HG03135 (cell line): ENCODE data around the gene KAT6B.
"Not testable (repeated sequence)": the region's sequence is repeated elsewhere in the genome, so short reads cannot be mapped to it uniquely, and the experiment has no call there.

ENCODE experiments used
- ATAC-seq: cut with Tn5 transposase; IDR thresholded peaks from one replicate; pipeline ENCODE4 v1.9.1; 2021; ENCODE audit warnings: mild to moderate bottlenecking, moderate library complexity; ENCODE audit not compliant: unreplicated experiment

The KAT6B gene

DNA sequence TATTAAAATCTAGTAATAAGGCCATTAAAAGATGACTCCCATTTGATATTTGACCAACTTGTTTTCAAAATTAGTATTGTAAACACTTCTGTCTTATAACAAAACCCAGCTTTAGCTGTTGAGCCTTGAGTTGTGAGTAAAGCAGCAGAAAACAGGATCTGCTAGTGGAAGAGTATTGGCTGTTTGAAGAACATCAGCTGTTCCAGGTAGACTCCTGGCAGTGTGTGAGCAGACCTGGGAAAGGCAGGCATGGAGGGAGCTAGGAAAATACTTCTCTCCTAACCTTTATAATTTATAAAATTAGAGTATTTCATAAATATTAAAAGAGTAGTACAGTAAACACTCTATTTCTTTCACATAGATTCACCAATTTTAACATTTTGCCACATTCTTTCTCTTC, 29.0 kb downstream of the KAT6B start:
- ATAC-seq, result no peak

DNA sequence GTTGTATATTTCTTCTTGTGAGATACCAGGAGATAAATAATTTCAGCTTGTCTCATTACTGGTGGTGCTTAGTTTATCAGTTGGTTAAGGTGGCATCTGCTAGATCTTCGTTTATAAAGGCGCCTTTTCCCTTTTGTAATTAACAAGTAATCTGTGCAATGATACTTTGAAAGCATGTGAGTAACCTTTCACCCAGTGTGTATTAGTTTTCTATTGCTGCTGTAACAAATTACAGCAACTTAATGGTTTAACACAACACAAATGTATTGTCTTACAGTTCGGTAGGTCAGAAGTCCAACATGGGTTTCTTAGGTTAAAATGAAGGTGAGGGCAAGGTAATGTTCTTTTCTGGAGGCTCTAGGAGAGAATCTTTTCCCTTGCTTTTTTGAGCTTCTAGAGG, 30.5 kb downstream of the KAT6B start:
- ATAC-seq, result no peak

DNA sequence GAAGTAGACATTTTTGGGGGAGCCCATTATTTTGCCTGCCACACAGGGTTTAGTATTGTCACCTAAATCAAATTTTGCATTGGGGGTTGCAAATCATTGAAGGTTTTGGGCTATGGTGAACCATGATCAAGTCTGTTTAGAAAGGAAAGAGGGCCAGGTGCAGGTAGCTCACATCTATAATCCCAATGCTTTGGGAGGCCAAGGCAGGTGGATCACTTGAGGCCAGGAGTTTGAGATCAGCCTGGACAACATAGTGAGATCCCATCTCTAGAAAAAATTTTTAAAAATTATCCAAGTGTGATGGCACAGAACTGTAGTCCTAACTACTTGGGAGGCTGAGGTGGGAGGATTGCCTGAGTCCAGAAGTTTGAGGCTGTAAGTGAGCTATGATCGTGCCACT, 31.2 kb downstream of the KAT6B start:
- ATAC-seq, result no peak

GRCh38 chr10:74859546-74859945, 33.1 kb downstream of the KAT6B start:
- ATAC-seq, result no peak

- ATAC-seq, result no peak
Measured at GRCh38 chr10:74862625-74863024, 36.2 kb downstream of the KAT6B start.

GRCh38 chr10:74863551-74863950, 37.2 kb downstream of the KAT6B start:
- ATAC-seq, result no peak

DNA sequence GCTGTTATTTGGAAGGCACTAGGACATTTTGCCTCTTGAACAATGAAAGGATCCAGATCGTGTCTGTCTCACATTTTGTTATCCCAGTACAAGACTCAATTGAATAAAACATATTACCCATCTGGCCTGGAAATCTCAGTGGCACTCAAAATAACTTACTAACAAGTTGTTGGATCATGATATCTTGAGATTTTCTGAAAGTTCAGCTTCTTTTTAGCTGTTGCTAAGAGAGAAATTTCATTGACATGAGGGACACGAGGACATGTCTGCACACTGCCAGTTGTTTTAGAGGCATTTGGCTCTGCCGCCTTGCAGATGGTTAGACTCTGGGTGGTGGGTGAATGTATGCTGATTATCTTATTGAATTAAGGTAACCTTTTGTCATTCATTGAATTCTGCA, 41.0 kb downstream of the KAT6B start:
- no peak for ATAC-seq

- no peak for ATAC-seq
Measured at GRCh38 chr10:74868392-74868977, 42.1 kb downstream of the KAT6B start.

GRCh38 chr10:74869635-74870034, 43.2 kb downstream of the KAT6B start:
- no peak for ATAC-seq

GRCh38 chr10:74870191-74870590, 43.8 kb downstream of the KAT6B start:
- ATAC-seq, result no peak

DNA sequence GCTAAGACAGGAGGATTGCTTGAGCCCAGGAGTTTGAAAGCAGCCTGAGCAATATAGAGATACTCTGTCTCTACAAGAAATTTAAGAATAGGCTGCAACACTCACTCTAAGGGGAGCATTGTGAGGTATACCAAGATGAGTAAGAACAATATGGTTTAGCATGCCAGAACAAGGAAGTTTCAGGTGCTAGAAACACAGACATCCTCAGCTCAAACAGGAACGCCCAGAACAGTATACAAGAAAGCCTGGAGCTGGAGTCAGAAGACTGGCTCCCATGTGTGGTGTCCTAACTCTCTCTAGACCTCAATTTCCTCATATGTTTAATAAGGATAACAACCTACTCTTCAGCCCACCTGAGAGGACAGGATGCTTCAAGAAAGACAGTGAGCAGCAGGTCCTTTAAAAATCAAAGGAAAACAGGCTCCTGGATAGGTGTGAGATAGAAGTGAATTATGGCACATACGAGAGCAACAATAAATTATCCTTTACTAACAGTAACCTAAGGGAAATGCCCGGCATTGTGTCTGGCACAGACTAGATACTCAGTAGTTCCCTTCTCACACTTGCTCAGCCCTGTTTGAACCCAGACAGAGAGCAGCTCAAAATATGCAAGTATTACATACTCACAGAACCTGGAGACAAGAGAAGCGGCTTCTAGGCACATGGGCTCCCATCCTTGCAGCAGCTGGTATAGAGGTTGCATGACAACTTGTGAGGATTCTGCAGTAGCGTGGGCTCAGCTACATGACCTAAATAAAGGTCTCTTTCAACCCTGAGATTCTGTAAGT, 45.4 kb downstream of the KAT6B start:
- peak; percentile 87 for ATAC-seq

DNA sequence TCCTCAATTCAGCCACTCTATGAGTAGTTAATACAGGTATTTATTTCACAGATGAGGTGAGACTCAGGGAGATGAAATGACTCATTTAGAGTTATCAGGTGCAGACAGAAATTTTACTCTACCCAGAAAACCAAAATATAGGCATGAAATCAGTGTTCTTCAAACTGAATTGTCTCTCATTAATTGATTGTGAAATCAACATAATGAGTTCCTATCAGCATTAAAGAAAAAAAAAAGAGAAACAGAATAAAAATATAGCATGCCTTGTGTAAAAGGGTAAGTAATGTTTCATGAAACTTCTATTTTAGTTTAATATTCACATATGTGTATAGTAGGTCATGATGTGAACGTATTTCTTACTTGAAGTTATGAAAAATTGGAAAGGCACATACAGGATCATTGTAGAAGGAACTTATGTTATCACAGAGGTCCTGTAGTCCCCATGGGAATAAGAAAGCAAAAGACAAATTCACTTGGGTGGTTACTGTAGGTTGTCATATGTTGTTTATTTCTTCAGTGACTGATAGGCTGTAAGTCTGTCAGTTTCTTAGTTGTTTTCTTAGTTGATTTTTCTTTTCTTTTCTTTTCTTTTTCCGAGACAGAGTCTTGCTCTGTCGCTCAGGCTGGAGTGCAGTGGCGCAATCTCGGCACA, 47.5 kb downstream of the KAT6B start:
- no peak for ATAC-seq

GRCh38 chr10:74874649-74875048, 48.2 kb downstream of the KAT6B start:
- ATAC-seq, result no peak

DNA sequence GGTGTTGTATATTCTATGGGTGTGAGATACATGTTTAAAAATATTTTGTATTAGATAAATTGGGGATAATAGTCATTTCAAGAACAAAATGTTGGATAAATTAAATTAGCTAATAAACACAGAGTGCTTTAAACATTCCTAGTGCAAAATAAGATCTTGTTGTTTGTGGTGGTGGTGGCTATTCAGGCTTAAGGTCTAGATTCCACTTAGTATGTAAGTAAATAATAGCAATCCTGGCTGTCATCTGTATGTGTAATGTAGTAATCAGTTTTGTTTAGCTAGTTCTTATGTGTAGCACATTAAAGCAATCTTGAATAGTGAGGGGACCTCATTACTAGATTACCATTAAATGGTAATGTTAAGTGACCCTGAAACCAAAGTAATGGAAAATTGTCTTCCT, 48.7 kb downstream of the KAT6B start:
- no peak for ATAC-seq

GRCh38 chr10:74875966-74876365, 49.6 kb downstream of the KAT6B start:
- no peak for ATAC-seq

GRCh38 chr10:74877054-74877453, 50.7 kb downstream of the KAT6B start:
- not testable (repeated sequence) for ATAC-seq

- ATAC-seq, result no peak
Measured at GRCh38 chr10:74877898-74878297, 51.5 kb downstream of the KAT6B start.

DNA sequence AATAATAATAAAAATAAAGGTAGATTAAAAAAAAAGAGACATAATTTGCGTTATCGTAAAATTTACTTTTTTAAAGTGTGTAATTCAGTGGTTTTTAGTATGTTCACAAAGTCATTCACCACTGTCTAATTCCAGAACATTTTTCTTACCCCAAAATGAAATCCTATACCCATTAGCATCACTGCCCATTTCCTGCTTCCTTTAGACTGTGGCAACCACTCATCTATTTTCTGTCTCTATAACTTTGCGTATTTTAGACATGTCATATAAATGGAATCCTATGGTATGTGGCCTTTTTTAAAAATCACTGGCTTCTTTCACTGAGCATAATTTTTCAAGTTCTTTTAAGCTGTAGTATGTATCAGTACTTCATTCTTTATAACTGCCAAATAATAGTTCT, 53.6 kb downstream of the KAT6B start:
- no peak for ATAC-seq

GRCh38 chr10:74881253-74881884, 55.0 kb downstream of the KAT6B start:
- no peak for ATAC-seq

GRCh38 chr10:74882427-74882826, 56.0 kb downstream of the KAT6B start:
- no peak for ATAC-seq

GRCh38 chr10:74882831-74883230, 56.4 kb downstream of the KAT6B start:
- ATAC-seq, result no peak

GRCh38 chr10:74883428-74883827, 57.0 kb downstream of the KAT6B start:
- ATAC-seq, result no peak
